Panc1 (cell line): ENCODE measurements around the gene RPS18. TPM values are rescaled to one million over a fixed set of nuclear protein-coding genes. Genes with fewer than 3 reads are reported as not detected.

ENCODE experiments used
- ATAC-seq: fragments of 200-7000 bp; cut with Tn5 transposase; 2 replicates; pipeline ENCODE4 v1.9.1; 2020; ENCODE audit warnings: mild to moderate bottlenecking, moderate library complexity
- BruUV-seq: library from RNA; stranded (reverse); fragments of 400-500 nt; replicated peaks from 2 replicates; lab custom pipeline; 2021; lab: Mats Ljungman, UMichigan
- CTCF ChIA-PET: fragments of 300-600 bp; sonication (Branson Sonifier 250); formaldehyde crosslinking; loops from one replicate; lab custom pipeline; 2022; ENCODE audit warnings: antibody characterized with exemption; lab: Charles Lee
- POLR2A ChIA-PET: fragments of 300-600 bp; sonication (Branson Sonifier 250); formaldehyde crosslinking; loops from one replicate; lab custom pipeline; 2022; ENCODE audit warnings: antibody characterized with exemption; lab: Charles Lee
- DNase-seq: peaks from one replicate; pipeline ENCODE4 v3.0.0-alpha.2; 2010; ENCODE audit warnings: low read depth, low spot score
- H3K27ac ChIP-seq: 2 replicates; pipeline ENCODE4 v1.5.1; 2011; ENCODE audit warnings: mild to moderate bottlenecking, low read length, inconsistent platforms
- H3K27me3 ChIP-seq: fragments of 200-500 bp; sonication (Bioruptor generic); 2 replicates; pipeline ENCODE4 v1.6.0; 2014; ENCODE audit warnings: low read length, inconsistent platforms; ENCODE audit not compliant: control insufficient read depth, insufficient read depth
- H3K36me3 ChIP-seq: fragments of 200-500 bp; sonication (Bioruptor generic); 2 replicates; pipeline ENCODE4 v1.5.1; 2014; ENCODE audit warnings: inconsistent platforms, mild to moderate bottlenecking, low read length, moderate library complexity; ENCODE audit not compliant: control insufficient read depth, insufficient read depth
- H3K4me1 ChIP-seq: 2 replicates; pipeline ENCODE4 v1.5.1; 2011; ENCODE audit warnings: inconsistent platforms, mild to moderate bottlenecking, low read length, moderate library complexity; ENCODE audit not compliant: control insufficient read depth, insufficient read depth
- H3K4me3 ChIP-seq, 2 experiments: 2 replicates each; pipeline ENCODE4 v1.5.1; 2011 to 2012; ENCODE audit warnings: low read depth in 2 of 2, low read length in 2 of 2, mild to moderate bottlenecking in 2 of 2, inconsistent platforms in 1 of 2, moderate library complexity in 1 of 2
- H3K9me3 ChIP-seq: fragments of 200-500 bp; sonication (Bioruptor generic); 2 replicates; pipeline ENCODE4 v1.5.1; 2014; ENCODE audit warnings: low read depth, mild to moderate bottlenecking, inconsistent platforms, low read length, moderate library complexity; ENCODE audit not compliant: control insufficient read depth, insufficient read depth
- CTCF ChIP-seq: fragments of 450-650 bp; IDR thresholded peaks from 2 replicates; pipeline ENCODE4 v1.5.1; 2017; ENCODE audit warnings: mild to moderate bottlenecking
- POLR2AphosphoS5 ChIP-seq: IDR thresholded peaks from 2 replicates; pipeline ENCODE4 v1.6.1; 2012; ENCODE audit warnings: mild to moderate bottlenecking, low read depth, low read length, moderate library complexity
- REST ChIP-seq, 2 experiments: IDR thresholded peaks; 2 replicates each; pipeline ENCODE4 v1.6.1; 2011 to 2012; ENCODE audit warnings: low read depth in 2 of 2, control low read depth in 1 of 2, low read length in 1 of 2, mild to moderate bottlenecking in 1 of 2, moderate library complexity in 1 of 2; ENCODE audit not compliant: insufficient read depth in 1 of 2
- SIN3A ChIP-seq: IDR thresholded peaks from 2 replicates; pipeline ENCODE4 v1.6.1; 2012; ENCODE audit warnings: low read depth, mild to moderate bottlenecking, low read length, moderate library complexity, borderline replicate concordance; ENCODE audit not compliant: insufficient read depth
- TCF7L2 ChIP-seq: IDR thresholded peaks from 2 replicates; pipeline ENCODE4 v1.6.1; 2011; ENCODE audit warnings: mild to moderate bottlenecking, low read depth, low read length, inconsistent platforms
- in situ Hi-C: cut with HindIII; loops from 2 replicates; pipeline ENCODE4 v1.10.0; 2016; ENCODE audit warnings: low sequenced_read_pairs, low pct_unique_long_range_greater_than_20kb
- intact Hi-C: fragments of 100-400 bp; cut with micrococcal nuclease; formaldehyde crosslinking; loops from one replicate; pipeline ENCODE4 v1.10.0; 2022; ENCODE audit not compliant: unreplicated experiment
- total RNA-seq: library from RNA; stranded (reverse); gene quantifications from one replicate; pipeline ENCODE4 v1.2.1, GENCODE V29; 2021; ENCODE audit not compliant: unreplicated experiment

The RPS18 gene
- total RNA-seq, 1 experiment from 2014 or later = 1,987 TPM

- in situ Hi-C loops = no loop called here
- ChIA-PET CTCF (no interaction called here), POLR2A (no interaction called here)
- intact Hi-C loops = no loop called here
- no peaks in the 10 kb centered on the region for H3K27me3 ChIP-seq
- no peak overlapping the region for H3K27ac ChIP-seq
- H3K4me1 ChIP-seq = peaks cover 14% of the 10 kb centered on the region
- DNase-seq = no peak
- H3K36me3 ChIP-seq = peaks cover 4% of the 10 kb centered on the region; the same call in 1 of the 2 replicates
- BruUV-seq = no TSS peak
- no peak for ATAC-seq
- no peaks in the 10 kb centered on the region for H3K9me3 ChIP-seq
- TF ChIP-seq CTCF = no peak
- TF ChIP-seq SIN3A = no peak
- no peak for TF ChIP-seq TCF7L2
- no peak for TF ChIP-seq REST (IDR thresholded peaks at IDR 0.05; ENCODE audit: insufficient read depth in 1 of 2, low read depth in 2 of 2, low read length in 1 of 2)
- TF ChIP-seq POLR2AphosphoS5 = no peak
- no peak overlapping the region for H3K4me3 ChIP-seq
These were observed 19.1 kb upstream of the RPS18 start for GRCh38 chr6:33252759-33253158.

- in situ Hi-C loops = no loop called here
- Histone ChIP-seq H3K27ac (no peak overlapping the region), H3K4me1 (peaks cover 23% of the 10 kb centered on the region), H3K9me3 (no peaks in the 10 kb centered on the region), H3K36me3 (peaks cover 2% of the 10 kb centered on the region; the same call in 1 of the 2 replicates), H3K4me3 (no peak overlapping the region), H3K27me3 (no peaks in the 10 kb centered on the region)
- no TSS peak for BruUV-seq
- POLR2A ChIA-PET = interaction anchor here (0.6 kb wide), 2 partner anchors 12 to 1411 kb away, joined by 4 to 5 read pairs; no protein-coding TSS in a partner anchor
- intact Hi-C loops = no loop called here
- ATAC-seq (no peak), DNase-seq (no peak)
- TF ChIP-seq TCF7L2 (no peak), POLR2AphosphoS5 (no peak), REST (IDR thresholded peaks at IDR 0.05; ENCODE audit: insufficient read depth in 1 of 2, low read depth in 2 of 2, low read length in 1 of 2) (no peak), CTCF (no peak), SIN3A (no peak)
- CTCF ChIA-PET = no interaction called here
These were observed 17.3 kb upstream of the RPS18 start for GRCh38 chr6:33254591-33254990.
